Keratinocyte (primary cell): ENCODE measurements around the gene RALGAPA2.

Experiments
- CTCF ChIP-seq, 3 experiments: IDR thresholded peaks in 1 of 3; conservative IDR thresholded peaks in 1 of 3; optimal IDR thresholded peaks in 1 of 3; 2 replicates in 2 of 3; 3 replicates in 1 of 3; pipeline versions ENCODE3 to v1.5.1; 2011; ENCODE audit warnings: low read length in 3 of 3, mild to moderate bottlenecking in 3 of 3, moderate library complexity in 2 of 3, control low read depth in 1 of 3, inconsistent platforms in 1 of 3; ENCODE audit not compliant: insufficient read depth in 2 of 3; ENCODE audit errors: extremely low read depth in 1 of 3
- EZH2 ChIP-seq: IDR thresholded peaks from one replicate; pipeline ENCODE4 v1.6.1; 2012; ENCODE audit warnings: inconsistent platforms, mild to moderate bottlenecking, low read length, moderate library complexity

GRCh38 chr20:20459726-20460125 lies 252.7 kb downstream of the RALGAPA2 start:
- TF ChIP-seq CTCF (optimal IDR thresholded peaks at IDR 0.05 in 1 of 3, IDR thresholded peaks at IDR 0.05 in 1 of 3, conservative IDR thresholded peaks at IDR 0.05 in 1 of 3; ENCODE audit: extremely low read depth in 1 of 3, insufficient read depth in 2 of 3, low read length in 3 of 3) (no peak), EZH2 (no peak)
